HG02840 (cell line): ENCODE results near the gene ALG14.
"Not testable (repeated sequence)": the region's sequence is repeated elsewhere in the genome, so short reads cannot be mapped to it uniquely, and the experiment has no call there.

Experiments used
- ATAC-seq: cut with Tn5 transposase; IDR thresholded peaks from one replicate; pipeline ENCODE4 v1.9.1; 2021; ENCODE audit warnings: mild to moderate bottlenecking, moderate library complexity, moderate number of reproducible peaks; ENCODE audit not compliant: unreplicated experiment, low FRiP score

The ALG14 gene

GRCh38 chr1:95072532-95073419 lies at the start of gene ALG14:
TSS of gene ALG14 (minus strand) at chr1:95072951. CDS start at chr1:95072898, 53 bp downstream.
- ATAC-seq, result peak; percentile 99

- no peak for ATAC-seq
Observed at GRCh38 chr1:95122151-95122697, 49.5 kb upstream of the ALG14 start.

- no peak for ATAC-seq
Observed at GRCh38 chr1:95119273-95119672, 46.5 kb upstream of the ALG14 start.

GRCh38 chr1:95118710-95119109 lies 46.0 kb upstream of the ALG14 start:
- ATAC-seq, result no peak

- ATAC-seq, result no peak
Observed at GRCh38 chr1:95118067-95118499, 45.3 kb upstream of the ALG14 start.

- ATAC-seq, result peak; percentile 54
Observed at GRCh38 chr1:95117207-95118066, 44.7 kb upstream of the ALG14 start, which contains the start of gene TLCD4. TSS of gene TLCD4 (plus strand) at chr1:95117355. CDS start at chr1:95143902, 26,547 bp downstream.

GRCh38 chr1:95116580-95117206 lies 43.9 kb upstream of the ALG14 start:
- peak; percentile 50 for ATAC-seq

- ATAC-seq, result no peak
Observed at GRCh38 chr1:95115708-95116137, 43.0 kb upstream of the ALG14 start.

- ATAC-seq, result no peak
Observed at GRCh38 chr1:95113684-95114083, 40.9 kb upstream of the ALG14 start.

GRCh38 chr1:95111014-95111413 lies 38.3 kb upstream of the ALG14 start:
- no peak for ATAC-seq

GRCh38 chr1:95108792-95109191 lies 36.0 kb upstream of the ALG14 start:
- no peak for ATAC-seq

GRCh38 chr1:95098196-95098595 lies 25.4 kb upstream of the ALG14 start:
- no peak for ATAC-seq

GRCh38 chr1:95097426-95097825 lies 24.7 kb upstream of the ALG14 start:
- no peak for ATAC-seq

GRCh38 chr1:95096218-95096841 lies 23.6 kb upstream of the ALG14 start:
- peak; percentile 38 for ATAC-seq

- peak; percentile 90 for ATAC-seq
Observed at GRCh38 chr1:95095833-95096217, 23.1 kb upstream of the ALG14 start.

- no peak for ATAC-seq
Observed at GRCh38 chr1:95094923-95095322, 22.2 kb upstream of the ALG14 start.

GRCh38 chr1:95093296-95093695 lies 20.5 kb upstream of the ALG14 start:
- no peak for ATAC-seq

GRCh38 chr1:95092891-95093290 lies 20.1 kb upstream of the ALG14 start:
- not testable (repeated sequence) for ATAC-seq

- ATAC-seq, result not testable (repeated sequence)
Observed at GRCh38 chr1:95091290-95091689, 18.5 kb upstream of the ALG14 start.
